EL (cell line): ENCODE results near the gene KLHL1.

Source experiments
- DNase-seq: peaks from one replicate; pipeline ENCODE4 v3.0.0-alpha.2; 2016

Gene KLHL1

GRCh38 chr13:69660155-69660554, 448.1 kb downstream of the KLHL1 start:
- no peak for DNase-seq

- no peak for DNase-seq
Measured at GRCh38 chr13:69657676-69658075, 450.6 kb downstream of the KLHL1 start.

- no peak for DNase-seq
Measured at GRCh38 chr13:69654392-69654791, 453.9 kb downstream of the KLHL1 start.
